NOMO-1 (cell line): ENCODE results near the gene SF3B3.
"Not testable (repeated sequence)": the region's sequence is repeated elsewhere in the genome, so short reads cannot be mapped to it uniquely, and the experiment has no call there.

Source experiments
- DNase-seq, 2 experiments: peaks; one replicate each; lab custom pipeline; 2025; ENCODE audit not compliant: unreplicated experiment in 2 of 2; lab: John Stamatoyannopoulos, UW

Gene SF3B3

DNA sequence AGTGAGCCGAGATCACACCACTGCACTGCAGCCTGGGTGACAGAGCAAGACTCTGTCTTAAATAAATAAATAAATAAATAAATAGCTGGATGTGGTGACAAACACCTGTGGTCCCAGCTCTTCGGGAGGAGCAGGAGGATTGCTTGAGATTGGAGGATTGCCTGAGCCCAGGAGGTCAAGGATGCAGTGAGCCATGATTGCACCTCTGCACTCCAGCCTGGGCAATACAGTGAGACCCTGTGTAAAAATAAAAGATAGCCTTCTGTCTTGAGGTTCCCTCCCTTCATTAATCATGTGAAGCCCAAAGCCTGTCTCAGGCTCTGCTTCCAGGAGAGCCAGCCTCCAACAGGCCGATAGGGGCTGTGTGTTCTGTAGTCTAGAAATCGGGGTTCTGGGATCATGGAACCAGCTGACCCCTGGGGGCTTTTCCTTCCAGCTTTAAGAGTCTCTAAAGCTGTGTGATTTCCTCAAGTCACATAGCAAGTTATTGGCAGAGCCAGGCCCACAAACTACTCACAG is 88.2 kb downstream of the SF3B3 start:
- DNase-seq = no peak

DNA sequence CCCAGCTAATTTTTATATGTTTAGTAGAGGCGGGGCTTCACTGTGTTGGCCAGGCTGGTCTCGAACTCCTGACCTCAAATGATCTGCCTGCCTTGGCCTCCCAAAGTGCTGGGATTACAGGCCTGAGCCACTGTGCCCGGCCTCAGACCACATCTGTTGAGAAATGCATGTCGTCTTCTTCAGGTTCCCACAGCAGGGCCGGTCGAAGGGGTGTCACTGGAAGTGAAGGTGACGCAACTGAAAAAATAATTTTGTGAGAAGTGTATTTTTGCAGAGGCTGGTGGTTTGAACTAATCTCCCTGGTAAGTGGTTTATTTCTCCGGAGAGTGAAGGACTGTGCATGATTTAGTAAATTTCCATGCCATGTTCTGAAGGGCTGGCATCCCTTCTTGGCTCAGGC is 89.3 kb downstream of the SF3B3 start:
- DNase-seq = peak; percentile 63 to 65

DNA sequence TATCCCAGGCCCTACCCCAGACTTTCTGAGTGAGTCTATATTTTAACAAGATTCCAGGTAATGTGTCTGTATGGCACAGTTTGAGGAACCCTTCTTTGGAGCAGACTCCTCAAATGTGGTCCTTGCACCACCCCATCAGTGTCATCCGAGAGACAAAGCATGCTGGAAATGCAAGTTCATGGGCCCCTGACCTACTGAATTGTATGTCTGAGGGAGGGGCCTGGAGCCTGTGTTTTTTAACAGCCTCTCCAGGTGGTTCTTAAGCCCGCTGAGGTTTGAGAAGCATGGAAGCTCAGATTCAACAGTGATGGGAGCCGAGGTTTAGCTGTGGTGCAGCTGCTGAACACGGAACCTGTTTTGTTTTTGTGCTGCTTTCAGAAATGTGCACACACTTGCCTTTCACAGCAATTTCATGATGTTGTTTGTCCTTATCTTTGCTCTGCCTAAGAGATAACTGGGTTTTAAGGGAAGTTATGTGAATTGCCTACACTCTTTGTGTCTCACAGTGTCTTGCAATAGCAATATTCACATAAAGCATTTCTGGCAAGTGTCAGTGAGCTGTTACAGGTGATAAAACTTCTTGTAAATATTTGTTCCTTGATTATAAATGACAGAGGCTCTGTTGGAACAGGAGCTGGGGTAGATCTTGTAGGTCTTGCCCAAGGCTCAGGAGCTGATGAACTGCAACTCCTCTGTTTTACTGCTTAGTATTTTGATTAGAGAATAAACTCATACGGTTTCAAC is 90.8 kb downstream of the SF3B3 start:
- DNase-seq = no peak

DNA sequence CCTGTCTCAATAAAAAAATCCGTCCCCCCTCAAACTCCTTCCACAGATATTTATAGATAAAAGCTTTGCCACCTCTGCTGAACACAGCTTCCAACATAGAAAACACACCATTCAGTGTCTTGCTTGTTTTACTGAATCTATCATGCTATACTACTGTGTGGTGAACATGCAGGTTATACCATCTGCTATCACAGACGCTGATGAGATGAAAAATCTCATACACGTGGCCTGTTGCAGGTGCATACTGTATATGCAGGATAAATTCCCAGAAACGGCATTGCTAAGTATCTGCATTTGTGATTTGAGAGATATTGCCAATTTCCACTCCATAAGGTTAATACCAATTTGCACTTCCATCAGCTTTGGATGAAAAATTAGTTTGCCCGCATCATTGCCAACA is 92.3 kb downstream of the SF3B3 start:
- no peak for DNase-seq

DNA sequence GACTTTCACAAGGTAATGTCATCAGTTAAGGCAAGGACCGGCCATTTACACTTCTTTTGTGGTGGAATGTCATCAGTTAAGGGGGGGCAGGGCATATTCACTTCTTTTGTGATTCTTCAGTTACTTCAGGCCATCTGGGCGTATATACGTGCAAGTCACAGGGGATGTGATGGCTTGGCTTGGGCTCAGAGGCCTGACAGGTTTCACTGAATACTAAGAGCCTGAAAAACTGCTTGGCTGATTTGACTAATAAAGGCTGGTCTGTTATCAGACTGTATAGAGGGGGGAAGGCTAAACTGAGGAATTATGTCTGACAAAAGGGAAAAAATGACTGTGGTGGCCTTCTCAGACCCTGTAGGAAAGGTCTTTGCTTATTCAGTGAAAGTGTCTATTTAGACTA is 98.2 kb downstream of the SF3B3 start:
- not testable (repeated sequence) for DNase-seq
